Prostate gland (tissue), 2 donors: ENCODE data around the gene FRMPD4. TPM values are rescaled to one million over a fixed set of nuclear protein-coding genes. Genes with fewer than 3 reads are reported as not detected.

ENCODE experiments used
- DNase-seq: peaks from one replicate; pipeline ENCODE4 v3.0.0-alpha.2; 2019; ENCODE audit warnings: low spot score
- H3K27ac ChIP-seq, 2 donors: fragments of 200-600 bp; sonication (generic); 2 replicates each; pipeline ENCODE4 v1.5.1; 2017 to 2019
- H3K27me3 ChIP-seq: fragments of 200-600 bp; sonication (generic); replicated peaks from 2 replicates; pipeline ENCODE4 v1.5.1; 2019; ENCODE audit not compliant: insufficient read depth
- H3K36me3 ChIP-seq, 2 donors: fragments of 200-600 bp; sonication (generic); 1 replicate in 1 of 2; 2 replicates in 1 of 2; pipeline versions ENCODE4 v1.5.1 to v1.8.1; 2017 to 2019
- H3K4me1 ChIP-seq: fragments of 200-600 bp; sonication (generic); replicated peaks from 2 replicates; pipeline ENCODE4 v1.5.1; 2019
- H3K4me3 ChIP-seq, 2 donors: fragments of 200-600 bp; sonication (generic); 2 replicates each; pipeline ENCODE4 v1.5.1; 2017 to 2019
- H3K9me3 ChIP-seq: fragments of 200-600 bp; sonication (generic); 2 replicates; pipeline ENCODE4 v1.5.1; 2017
- POLR2A ChIP-seq: fragments of 450-650 bp; IDR thresholded peaks from one replicate; pipeline ENCODE4 v1.6.1; 2016; ENCODE audit warnings: antibody characterized with exemption, mild to moderate bottlenecking
- POLR2AphosphoS5 ChIP-seq: sonication (generic); formaldehyde crosslinking; IDR thresholded peaks from one replicate; pipeline ENCODE4 v1.6.1; 2017; ENCODE audit warnings: antibody characterized with exemption
- WGBS: methylation state at CpG from one replicate; pipeline ENCODE4 v1.1.5; 2018; 5-methylcytosine and 5-hydroxymethylcytosine counted together
- intact Hi-C: fragments of 100-400 bp; cut with DNase I; formaldehyde crosslinking; loops from one replicate; pipeline ENCODE4 v1.14.2; 2022
- total RNA-seq, 2 donors: library from RNA; depleted of rRNA; stranded (reverse); fragments of >200 nt; gene quantifications; one replicate each; pipeline ENCODE4 v1.1.0, GENCODE V29; 2016
- TF ChIP-seq, protein P1 (sequence below), 4 experiments: fragments of 200-600 bp in 2 of 4; fragments of 450-650 bp in 2 of 4; sonication (generic) in 2 of 4; IDR thresholded peaks; 1 replicate in 3 of 4; 2 replicates in 1 of 4; pipeline ENCODE4 v1.5.1; 2016 to 2019; ENCODE audit warnings: antibody characterized with exemption in 4 of 4, mild to moderate bottlenecking in 2 of 4, moderate library complexity in 2 of 4

The FRMPD4 gene
- total RNA-seq, 2 donors from 2014 or later = 0.09 to 1.2 TPM

DNA sequence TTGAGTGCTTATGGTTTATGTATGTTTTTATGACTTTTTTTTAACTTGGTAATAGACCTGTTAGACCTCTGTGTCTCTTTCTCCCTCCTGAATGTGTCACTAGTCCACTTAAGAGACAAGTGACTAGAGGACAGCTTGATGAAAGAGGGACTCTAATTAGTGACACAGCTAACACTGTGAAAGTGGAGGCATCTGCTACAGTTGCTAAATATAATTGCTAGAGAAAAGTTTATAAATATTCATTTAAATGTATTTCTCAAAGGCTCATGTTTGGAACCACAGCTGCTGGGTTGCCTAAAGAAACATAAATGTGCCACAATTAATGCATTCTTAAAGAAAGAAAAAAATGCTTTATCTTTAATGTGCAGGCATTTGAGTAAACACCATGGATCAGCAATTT, 176.4 kb downstream of the FRMPD4 start:
- H3K9me3 ChIP-seq = no peaks in the 10 kb centered on the region
- no peak for TF ChIP-seq POLR2AphosphoS5
- no peak for TF ChIP-seq POLR2A
- TF ChIP-seq, protein P1, sequence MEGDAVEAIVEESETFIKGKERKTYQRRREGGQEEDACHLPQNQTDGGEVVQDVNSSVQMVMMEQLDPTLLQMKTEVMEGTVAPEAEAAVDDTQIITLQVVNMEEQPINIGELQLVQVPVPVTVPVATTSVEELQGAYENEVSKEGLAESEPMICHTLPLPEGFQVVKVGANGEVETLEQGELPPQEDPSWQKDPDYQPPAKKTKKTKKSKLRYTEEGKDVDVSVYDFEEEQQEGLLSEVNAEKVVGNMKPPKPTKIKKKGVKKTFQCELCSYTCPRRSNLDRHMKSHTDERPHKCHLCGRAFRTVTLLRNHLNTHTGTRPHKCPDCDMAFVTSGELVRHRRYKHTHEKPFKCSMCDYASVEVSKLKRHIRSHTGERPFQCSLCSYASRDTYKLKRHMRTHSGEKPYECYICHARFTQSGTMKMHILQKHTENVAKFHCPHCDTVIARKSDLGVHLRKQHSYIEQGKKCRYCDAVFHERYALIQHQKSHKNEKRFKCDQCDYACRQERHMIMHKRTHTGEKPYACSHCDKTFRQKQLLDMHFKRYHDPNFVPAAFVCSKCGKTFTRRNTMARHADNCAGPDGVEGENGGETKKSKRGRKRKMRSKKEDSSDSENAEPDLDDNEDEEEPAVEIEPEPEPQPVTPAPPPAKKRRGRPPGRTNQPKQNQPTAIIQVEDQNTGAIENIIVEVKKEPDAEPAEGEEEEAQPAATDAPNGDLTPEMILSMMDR (IDR thresholded peaks at IDR 0.05) = no peak

DNA sequence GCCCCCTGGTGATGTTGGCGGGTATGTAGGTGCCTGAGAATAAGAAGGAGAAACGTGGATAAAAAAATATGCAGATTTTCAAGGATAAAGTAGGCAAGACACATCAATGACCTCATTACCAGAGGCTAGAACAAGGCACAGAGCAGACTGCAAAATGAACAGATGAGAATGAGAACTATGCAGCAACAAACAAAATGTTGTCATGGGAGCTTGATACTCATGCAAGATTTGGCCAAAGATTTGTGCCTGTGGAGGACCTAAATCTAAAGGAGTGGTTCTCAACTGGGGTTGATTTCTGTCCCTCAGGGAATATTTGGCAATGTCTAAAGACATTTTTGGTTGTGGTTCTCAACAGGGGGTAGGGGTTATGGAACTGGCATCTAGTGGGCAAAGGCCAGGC, 177.3 kb downstream of the FRMPD4 start:
- H3K4me1 ChIP-seq = no peaks in the 10 kb centered on the region
- 83% methylated on average over 2 of the region's 2 CpGs for WGBS
- intact Hi-C loops = no loop called here

More for the DNA sequence above, 176.4 kb downstream of the FRMPD4 start:
- no peaks in the 10 kb centered on the region for H3K36me3 ChIP-seq
- intact Hi-C loops = no loop called here
- H3K4me1 ChIP-seq = no peaks in the 10 kb centered on the region
- H3K27me3 ChIP-seq = no peaks in the 10 kb centered on the region
- no peak overlapping the region for H3K4me3 ChIP-seq
- no peak overlapping the region for H3K27ac ChIP-seq
- no peak for DNase-seq

DNA sequence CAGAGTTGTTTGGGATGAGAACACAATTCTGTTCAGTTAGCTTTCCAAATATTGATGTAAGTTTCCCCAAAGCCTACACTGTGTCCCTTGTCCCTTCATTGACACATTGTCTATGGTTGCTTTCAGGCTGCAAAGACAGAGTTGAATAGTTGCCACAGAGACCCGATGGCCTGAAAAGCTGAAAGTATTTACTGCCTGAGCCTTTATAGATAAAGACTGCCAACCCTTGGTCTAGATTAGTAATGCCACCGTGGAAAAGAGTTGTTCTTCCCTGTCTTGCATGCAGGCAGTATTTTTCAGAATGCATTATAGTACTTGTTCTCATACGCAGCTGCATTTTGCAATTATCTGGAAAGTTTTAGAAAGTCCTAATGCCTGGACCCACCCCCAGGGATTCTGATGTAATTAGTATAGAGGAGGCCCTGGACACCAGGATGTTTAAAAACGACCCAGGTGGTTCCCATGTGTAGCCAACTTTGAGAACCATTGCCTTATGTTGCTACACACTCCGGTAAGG, 180.8 kb downstream of the FRMPD4 start:
- no peaks in the 10 kb centered on the region for H3K36me3 ChIP-seq
- no peak for DNase-seq
- no peak overlapping the region for H3K27ac ChIP-seq
- 59% methylated on average over 5 of the region's 5 CpGs for WGBS
- intact Hi-C loops = no loop called here
- H3K27me3 ChIP-seq = no peaks in the 10 kb centered on the region
- TF ChIP-seq, protein P1 (IDR thresholded peaks at IDR 0.05) = no peak
- TF ChIP-seq POLR2A = no peak
- no peak for TF ChIP-seq POLR2AphosphoS5
- H3K4me1 ChIP-seq = no peaks in the 10 kb centered on the region
- no peak overlapping the region for H3K4me3 ChIP-seq
- H3K9me3 ChIP-seq = no peaks in the 10 kb centered on the region

More for the DNA sequence above, 177.3 kb downstream of the FRMPD4 start:
- no peaks in the 10 kb centered on the region for H3K27me3 ChIP-seq
- H3K36me3 ChIP-seq = no peaks in the 10 kb centered on the region
- H3K9me3 ChIP-seq = no peaks in the 10 kb centered on the region
- no peak overlapping the region for H3K4me3 ChIP-seq
- TF ChIP-seq, protein P1 (IDR thresholded peaks at IDR 0.05) = no peak
- TF ChIP-seq POLR2A = no peak
- no peak for TF ChIP-seq POLR2AphosphoS5
- H3K27ac ChIP-seq = no peak overlapping the region
- no peak for DNase-seq

DNA sequence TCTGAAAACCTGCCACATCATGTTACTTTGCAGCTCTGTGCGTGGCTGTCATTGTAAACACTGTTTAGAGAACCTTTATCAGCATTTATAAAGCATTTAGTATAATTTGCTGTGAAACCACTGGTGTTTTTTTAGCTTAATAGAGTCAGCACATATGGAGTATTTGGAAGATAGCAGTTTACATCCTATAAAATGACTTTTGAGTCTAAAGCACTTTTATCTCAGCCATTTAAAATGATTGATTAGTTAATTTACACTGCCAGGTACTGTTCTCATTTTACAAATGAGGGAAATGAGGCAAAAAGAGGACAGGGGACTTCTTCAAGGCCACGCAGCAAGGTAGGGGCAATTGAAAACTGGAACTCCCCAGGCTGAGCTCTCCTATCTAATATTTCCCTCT, 181.7 kb downstream of the FRMPD4 start:
- 31% methylated on average over 2 of the region's 2 CpGs for WGBS
- intact Hi-C loops = no loop called here
- H3K27ac ChIP-seq = no peak overlapping the region
- TF ChIP-seq, protein P1 (IDR thresholded peaks at IDR 0.05) = no peak
- TF ChIP-seq POLR2AphosphoS5 (no peak), POLR2A (no peak)
- H3K4me1 ChIP-seq = no peaks in the 10 kb centered on the region
- no peak overlapping the region for H3K4me3 ChIP-seq
- DNase-seq = no peak
- H3K36me3 ChIP-seq = no peaks in the 10 kb centered on the region
- no peaks in the 10 kb centered on the region for H3K27me3 ChIP-seq
- no peaks in the 10 kb centered on the region for H3K9me3 ChIP-seq

DNA sequence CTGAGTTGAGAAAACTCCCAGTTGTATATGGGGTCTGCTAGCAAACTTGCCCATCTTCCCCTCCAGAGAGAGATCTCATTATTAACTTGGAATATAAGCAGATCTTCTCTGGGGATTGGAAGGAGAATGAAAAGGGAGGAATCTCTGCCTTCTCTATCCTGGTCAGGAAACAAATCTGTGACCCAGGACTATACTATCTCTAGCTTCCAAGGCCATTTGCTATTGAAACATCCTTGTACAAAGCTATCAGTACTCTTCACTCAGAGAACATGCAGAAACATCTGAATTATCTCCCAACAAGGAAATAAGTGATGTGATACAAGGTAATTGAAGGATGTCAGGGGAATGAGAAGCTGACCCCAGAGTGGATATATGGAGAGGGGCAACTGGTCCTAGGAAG, 183.8 kb downstream of the FRMPD4 start:
- no peak overlapping the region for H3K4me3 ChIP-seq
- no peaks in the 10 kb centered on the region for H3K36me3 ChIP-seq
- DNase-seq = no peak
- H3K9me3 ChIP-seq = no peaks in the 10 kb centered on the region
- no peaks in the 10 kb centered on the region for H3K4me1 ChIP-seq
- intact Hi-C loops = no loop called here
- H3K27ac ChIP-seq = no peak overlapping the region
- no peaks in the 10 kb centered on the region for H3K27me3 ChIP-seq
- TF ChIP-seq POLR2A = no peak
- TF ChIP-seq, protein P1 (IDR thresholded peaks at IDR 0.05) = no peak
